GM21360 (cell line): ENCODE measurements around the gene ACBD4.
A peak's percentile ranks its signal among the peaks of the same experiment; 100 is the strongest.

Experiments used
- ATAC-seq: cut with Tn5 transposase; IDR thresholded peaks from one replicate; pipeline ENCODE4 v1.9.1; 2021; ENCODE audit warnings: mild to moderate bottlenecking, moderate library complexity; ENCODE audit not compliant: unreplicated experiment

Gene ACBD4

GRCh38 chr17:45135192-45135977 lies at the start of gene ACBD4:
Gene ACBD4 (plus strand): TSS chr17:45135687. CDS start chr17:45136145, 458 bp downstream.
- peak; percentile 64 for ATAC-seq

- ATAC-seq, result no peak
Measured at GRCh38 chr17:45086391-45086790, 49.1 kb upstream of the ACBD4 start.

GRCh38 chr17:45086865-45087503 lies 48.5 kb upstream of the ACBD4 start:
- ATAC-seq, result no peak

GRCh38 chr17:45087504-45087975 lies 47.9 kb upstream of the ACBD4 start:
- ATAC-seq, result no peak

- no peak for ATAC-seq
Measured at GRCh38 chr17:45087978-45088377, 47.5 kb upstream of the ACBD4 start.

GRCh38 chr17:45088741-45089140 lies 46.7 kb upstream of the ACBD4 start:
- no peak for ATAC-seq

GRCh38 chr17:45090711-45091110 lies 44.8 kb upstream of the ACBD4 start:
- no peak for ATAC-seq

- no peak for ATAC-seq
Measured at GRCh38 chr17:45091778-45092425, 43.6 kb upstream of the ACBD4 start.

- no peak for ATAC-seq
Measured at GRCh38 chr17:45092911-45093430, 42.5 kb upstream of the ACBD4 start.

GRCh38 chr17:45093444-45094110 lies 41.9 kb upstream of the ACBD4 start:
- ATAC-seq, result no peak

GRCh38 chr17:45096141-45096540 lies 39.3 kb upstream of the ACBD4 start:
- no peak for ATAC-seq

GRCh38 chr17:45096926-45097325 lies 38.6 kb upstream of the ACBD4 start:
- no peak for ATAC-seq

- no peak for ATAC-seq
Measured at GRCh38 chr17:45098081-45098868, 37.2 kb upstream of the ACBD4 start.

- ATAC-seq, result no peak
Measured at GRCh38 chr17:45098869-45099616, 36.4 kb upstream of the ACBD4 start.

- no peak for ATAC-seq
Measured at GRCh38 chr17:45101546-45101882, 34.0 kb upstream of the ACBD4 start.

GRCh38 chr17:45101883-45102811 lies 33.3 kb upstream of the ACBD4 start:
- no peak for ATAC-seq

- ATAC-seq, result no peak
Measured at GRCh38 chr17:45102856-45103255, 32.6 kb upstream of the ACBD4 start.

- ATAC-seq, result no peak
Measured at GRCh38 chr17:45103269-45103795, 32.2 kb upstream of the ACBD4 start.
